ENCODE measurements around the gene LSM14A.
"Not testable (repeated sequence)": the region's sequence is repeated elsewhere in the genome, so short reads cannot be mapped to it uniquely, and the experiment has no call there.

The LSM14A gene

DNA sequence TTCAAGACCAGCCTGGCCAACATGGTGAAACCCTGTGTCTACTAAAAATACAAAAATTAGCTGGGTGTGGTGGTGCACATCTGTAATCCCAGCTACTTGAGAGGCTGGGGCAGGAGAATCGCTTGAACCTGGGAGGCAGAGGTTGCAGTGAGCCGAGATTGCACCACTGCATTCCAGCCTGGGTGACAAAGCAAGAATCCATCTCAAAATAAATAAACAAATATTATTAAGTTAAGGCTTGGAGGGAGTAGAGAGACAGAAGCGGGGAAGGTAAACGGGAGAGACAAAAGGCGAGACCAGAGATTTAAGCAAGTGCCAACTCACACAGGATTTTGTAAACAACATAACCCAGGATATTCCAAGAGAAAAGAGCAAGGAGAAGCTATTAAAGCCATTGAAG, 12.8 kb upstream of the LSM14A start:
- not testable (repeated sequence) for DNase-seq

DNA sequence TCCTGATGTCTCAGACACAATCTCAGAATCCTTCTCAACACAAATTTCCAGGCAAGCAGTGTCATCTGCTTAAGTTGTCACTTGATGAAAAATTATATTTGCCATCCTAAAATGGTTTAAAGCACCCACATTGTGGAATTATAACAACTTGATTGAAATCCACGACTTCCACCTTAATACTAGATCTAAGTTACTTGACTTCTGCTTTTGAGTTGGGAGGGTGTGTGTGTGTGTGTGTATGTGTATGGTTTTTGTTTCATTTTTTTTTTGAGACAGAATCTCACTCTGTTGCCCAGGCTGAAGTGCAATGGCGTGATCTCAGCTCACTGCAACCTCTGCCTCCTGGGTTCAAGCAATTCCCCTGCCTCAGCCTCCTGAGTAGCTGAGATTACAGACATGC, 10.4 kb upstream of the LSM14A start:
- DNase-seq = not testable (repeated sequence)

DNA sequence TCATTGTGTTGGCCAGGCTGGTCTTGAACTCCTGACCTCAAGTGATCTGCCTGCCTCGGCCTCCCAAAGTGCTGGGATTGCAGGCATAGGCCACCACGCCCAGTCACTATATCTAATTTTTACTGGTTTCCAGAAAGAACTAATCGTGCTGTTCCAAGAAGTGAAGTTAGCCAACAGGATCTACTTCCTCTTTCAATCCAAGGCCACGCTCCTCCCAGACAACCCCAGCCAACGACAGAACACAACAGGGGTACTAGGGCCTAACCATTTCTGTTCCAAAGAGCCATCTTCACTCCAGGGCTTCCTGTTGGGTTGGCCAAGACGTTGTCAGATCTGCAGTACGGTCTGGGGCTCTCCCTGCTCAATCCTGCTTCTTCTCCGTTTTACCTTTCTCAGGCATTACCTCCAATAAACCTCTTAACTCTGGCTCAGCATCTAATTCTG, 7.0 kb upstream of the LSM14A start:
- DNase-seq = no peak

DNA sequence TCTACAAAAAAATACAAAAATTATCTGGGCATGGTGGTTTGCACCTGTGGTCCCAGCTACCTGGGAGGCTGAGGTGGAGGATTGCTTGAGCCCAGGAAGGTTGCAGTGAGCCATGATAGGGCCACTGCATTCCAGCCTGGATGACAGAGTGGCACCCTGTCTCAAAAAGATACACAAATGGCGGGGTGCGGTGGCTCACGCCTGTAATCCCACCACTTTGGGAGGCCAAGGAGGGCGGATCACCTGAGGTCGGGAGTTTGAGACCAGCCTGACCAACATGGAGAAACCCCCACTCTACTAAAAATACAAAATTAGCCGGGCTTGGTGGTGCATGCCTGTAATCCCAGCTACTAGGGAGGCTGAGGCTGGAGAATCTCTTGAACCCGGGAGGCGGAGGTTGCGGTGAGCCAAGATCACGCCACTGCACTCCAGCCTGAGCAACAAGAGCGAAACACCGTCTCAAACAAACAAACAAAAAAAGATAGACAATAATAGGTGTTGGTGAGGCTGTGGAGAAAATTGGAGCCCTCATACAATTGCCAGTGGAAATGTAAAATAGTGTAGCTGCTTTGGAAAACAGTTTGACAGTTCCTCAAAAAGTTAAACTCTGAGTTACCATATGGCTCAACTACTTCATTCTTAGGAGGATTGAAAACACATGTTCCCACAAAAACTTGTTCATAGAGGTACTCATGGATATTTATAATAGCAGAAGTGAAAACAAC, 2.7 kb upstream of the LSM14A start:
- DNase-seq = not testable (repeated sequence)

DNA sequence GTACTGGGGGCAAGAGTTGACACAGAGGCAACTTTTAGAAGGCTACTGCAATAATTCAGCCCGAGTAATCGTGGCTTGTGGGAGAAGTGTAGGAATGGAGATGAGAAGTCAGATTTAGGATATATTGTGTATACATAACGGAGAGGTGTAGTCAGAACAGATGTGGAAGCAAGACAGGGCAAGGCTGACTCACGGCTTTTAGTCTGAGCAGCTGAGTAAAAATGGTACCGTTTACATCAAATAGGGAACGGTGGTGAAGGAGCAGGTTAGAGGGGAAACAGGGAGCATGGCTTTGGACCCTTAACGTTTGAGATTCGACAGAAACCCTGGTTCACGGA, 796 bp upstream of the LSM14A start:
- no peak for DNase-seq

DNA sequence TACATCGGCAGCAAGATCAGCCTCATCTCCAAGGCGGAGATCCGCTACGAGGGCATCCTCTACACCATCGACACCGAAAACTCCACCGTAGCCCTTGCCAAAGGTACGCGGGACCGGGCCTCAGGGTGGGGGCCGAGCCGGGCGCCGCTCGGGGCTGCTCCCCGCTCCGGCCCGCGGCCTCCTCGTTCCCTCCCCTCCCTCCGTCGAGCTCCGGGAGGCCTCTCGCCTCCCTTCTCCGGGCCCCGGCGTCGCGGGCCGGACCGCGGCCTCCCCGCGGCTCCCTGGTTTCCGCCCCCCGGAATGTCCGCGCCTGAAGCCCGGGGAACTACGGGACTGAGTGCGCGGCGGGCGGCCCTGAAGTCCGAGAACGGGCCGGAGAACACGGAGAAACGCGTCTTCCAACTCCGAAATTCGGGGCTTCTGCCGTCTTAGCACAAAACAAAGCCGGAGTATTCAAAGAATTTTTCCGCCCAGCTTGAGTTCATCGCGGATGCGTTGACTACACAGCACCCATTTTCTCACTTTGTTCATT, 423 bp downstream of the LSM14A start:
- DNase-seq = no peak

DNA sequence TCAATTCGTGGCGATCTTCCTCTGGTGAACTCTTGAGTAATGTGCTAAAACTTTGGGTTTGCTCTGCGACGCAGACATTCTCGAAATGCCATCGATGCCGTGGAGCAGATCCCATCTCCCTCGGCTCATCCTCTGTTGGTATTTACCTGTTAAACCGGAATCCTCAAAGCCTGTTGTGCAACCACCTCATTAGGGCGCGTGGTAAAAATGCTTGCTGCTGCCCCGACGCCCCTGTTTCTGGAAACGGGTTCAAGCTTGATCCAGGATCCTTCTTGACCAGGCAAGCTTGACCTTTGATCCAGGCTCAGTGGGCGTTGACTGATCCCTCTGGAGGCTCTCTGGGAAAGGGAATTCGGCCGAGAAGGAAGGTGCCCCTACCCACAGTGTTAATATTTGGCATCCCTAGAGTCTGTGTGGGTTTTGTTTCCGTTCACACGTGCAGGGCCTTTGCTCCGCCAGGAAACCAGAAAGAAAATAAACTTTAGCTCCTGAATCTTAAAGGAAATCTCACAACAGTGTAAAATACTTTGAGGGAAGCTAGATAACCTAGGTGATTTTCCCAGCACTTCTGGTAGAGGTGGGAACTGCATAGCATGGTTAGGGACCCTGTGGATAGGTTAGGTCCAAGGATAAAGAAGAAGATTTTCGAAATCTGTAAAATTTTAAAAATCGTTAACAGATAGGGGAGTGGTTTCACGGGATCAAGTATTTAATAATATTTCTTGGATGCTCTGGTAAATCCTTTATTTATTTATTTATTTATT, 1.1 kb downstream of the LSM14A start:
- DNase-seq = no peak

DNA sequence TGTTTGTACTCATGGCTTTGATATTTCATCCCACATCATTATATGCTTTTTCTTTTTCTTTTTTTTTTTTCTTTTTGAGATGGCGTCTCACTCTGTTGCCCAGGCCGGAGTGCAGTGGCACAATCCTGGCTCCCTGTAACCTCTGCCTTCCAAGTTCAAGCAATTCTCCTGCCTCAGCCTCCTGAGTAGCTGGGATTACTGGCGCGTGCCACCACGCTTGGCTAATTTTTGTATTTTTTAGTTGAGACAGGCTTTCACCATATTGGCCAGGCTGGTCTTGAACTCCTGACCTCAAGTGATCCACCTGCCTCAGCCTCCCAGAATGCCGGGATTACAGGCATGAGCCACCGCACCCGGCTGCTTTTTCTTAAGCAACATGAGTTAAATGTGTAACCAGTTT, 2.9 kb downstream of the LSM14A start:
- not testable (repeated sequence) for DNase-seq

DNA sequence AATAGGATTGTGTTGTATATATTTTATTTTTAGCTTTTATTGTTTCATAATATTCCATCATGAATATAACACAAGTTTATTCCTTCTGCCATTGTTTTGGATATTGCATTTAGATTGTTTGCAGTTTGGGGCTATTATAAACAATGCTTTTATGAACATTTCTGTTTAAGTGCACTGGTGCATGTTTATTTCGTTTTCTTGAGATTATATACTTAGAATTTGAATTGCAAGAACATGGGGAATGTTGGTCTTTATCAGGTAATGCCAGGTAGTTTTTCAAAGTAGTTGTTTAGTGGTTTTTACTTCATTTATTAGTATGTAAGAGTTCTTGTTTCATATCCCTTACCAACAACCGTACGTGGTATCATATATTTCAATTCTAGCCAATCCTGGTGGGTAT, 4.3 kb downstream of the LSM14A start:
- no peak for DNase-seq

DNA sequence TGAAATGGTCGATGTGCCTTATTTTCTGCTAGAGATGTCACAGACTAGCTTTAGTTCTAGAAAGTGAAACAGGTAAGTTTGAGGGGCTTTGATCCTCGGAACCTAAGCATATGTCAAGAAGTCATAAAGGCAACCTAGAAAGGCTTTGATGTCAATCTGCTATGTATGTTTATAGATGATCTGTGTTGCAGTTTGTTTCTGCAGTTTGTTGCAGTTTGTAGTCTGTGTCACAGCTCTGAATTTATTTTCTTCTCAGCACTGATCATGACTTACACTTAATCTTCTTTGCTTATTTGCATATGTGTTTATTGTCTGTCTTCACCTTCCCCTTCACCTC, 5.9 kb downstream of the LSM14A start:
- DNase-seq = no peak

DNA sequence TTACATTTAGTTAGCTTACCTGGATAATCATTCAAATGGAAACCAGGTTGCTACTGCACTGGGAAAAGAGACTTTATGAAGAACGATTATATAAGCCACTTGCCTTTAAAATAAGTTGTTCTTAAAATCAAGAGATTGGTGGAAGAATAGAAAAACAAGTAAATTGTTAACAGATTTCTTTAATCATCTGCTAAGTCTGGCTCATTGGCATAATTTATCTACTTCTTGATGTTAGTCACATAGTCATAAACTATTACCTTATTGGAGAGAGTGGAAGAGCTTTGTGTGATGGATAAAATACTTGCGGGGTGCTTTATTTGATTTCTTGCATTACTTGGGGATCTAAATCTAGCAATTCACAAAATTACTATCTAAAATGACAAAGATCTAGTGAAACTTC, 6.8 kb downstream of the LSM14A start:
- no peak for DNase-seq

DNA sequence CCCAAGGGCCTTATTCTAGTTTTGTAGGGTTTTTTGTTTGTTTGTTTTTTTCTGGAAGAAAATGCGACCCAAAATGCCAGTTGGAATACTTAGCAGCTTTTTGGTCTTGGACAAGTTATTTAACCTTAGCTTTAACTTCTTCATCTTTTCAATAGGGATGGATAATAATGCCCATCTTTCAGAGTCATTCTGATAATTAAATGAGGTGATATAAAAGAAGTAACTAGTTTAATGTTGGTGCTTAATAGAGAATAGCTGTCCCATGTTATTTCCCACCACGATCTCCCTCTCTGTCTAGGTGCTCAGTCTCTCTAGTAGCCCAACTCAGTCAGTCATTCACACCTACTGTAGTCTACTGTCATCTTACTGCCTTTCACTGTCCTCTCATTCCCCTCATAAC, 8.0 kb downstream of the LSM14A start:
- DNase-seq = no peak

DNA sequence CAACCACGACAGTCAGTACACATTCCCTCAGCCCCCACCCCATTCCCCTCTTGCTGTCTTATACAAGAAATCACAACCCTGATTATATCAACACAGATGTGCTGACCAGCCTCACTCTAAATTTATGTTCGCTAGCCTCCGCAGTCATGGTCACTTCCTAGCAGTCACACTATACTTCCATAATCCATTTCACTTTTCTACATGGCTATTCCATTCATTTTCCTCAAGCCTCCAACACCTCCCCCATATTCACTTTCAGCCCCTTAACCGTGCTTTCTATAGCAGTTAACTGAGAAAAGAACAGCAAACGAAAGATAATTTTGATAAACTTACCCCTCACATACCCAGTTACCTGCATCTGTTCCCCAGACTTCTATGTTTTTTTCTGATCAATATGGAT, 8.4 kb downstream of the LSM14A start:
- no peak for DNase-seq

DNA sequence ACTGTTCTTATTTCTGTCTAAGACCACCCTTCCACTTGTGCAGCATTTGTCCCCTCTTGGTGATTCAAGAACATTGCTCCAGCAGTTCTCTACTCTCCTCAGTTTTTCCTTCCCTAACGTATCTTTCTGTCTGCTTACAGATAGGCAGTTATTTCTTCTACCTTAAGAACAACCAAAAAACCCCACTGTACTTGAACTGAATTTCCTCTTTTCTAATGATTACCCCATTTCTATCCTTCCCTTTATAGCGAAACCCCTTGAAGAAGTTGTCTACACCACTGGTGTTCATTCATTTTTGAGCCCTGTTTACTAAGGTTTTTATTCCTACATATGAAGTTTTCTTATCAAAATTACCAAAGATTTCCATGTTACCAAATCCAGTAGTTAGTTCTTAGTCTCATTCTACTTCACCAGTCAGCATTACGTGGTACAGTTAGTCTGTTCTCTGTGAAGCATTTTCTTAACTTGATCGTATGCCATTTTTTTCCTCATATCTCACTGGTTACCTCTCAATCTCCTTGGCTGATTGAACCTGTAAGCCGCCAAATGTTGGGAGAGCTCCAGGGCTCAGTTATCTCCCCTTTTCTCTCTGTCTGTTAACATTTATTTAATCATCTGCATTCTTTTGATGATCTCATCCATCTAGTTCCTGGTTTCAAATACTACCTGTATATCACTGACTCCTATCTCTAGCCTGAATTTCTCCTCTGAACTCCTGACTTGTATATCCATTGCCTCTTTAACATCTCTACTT, 9.0 kb downstream of the LSM14A start:
- no peak for DNase-seq

DNA sequence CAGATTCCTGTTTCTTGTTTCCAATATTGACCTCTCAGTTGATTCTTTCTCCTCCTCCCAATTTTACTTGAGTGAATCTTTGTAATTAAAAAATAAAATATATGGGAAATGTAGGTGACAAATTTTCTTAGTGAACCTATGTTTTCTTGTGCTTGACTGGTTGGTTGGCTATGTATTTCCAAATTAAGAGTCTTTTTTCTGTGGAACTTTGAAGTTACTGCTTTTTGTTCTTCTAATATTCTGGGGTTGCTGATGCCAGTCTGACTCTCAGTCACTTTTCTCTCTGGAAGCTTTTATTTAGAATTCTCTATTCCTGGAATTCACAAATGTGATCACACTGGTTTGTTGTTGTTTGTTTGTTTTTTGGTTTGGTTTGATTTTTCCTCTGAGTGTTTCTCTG, 9.8 kb downstream of the LSM14A start:
- no peak for DNase-seq

DNA sequence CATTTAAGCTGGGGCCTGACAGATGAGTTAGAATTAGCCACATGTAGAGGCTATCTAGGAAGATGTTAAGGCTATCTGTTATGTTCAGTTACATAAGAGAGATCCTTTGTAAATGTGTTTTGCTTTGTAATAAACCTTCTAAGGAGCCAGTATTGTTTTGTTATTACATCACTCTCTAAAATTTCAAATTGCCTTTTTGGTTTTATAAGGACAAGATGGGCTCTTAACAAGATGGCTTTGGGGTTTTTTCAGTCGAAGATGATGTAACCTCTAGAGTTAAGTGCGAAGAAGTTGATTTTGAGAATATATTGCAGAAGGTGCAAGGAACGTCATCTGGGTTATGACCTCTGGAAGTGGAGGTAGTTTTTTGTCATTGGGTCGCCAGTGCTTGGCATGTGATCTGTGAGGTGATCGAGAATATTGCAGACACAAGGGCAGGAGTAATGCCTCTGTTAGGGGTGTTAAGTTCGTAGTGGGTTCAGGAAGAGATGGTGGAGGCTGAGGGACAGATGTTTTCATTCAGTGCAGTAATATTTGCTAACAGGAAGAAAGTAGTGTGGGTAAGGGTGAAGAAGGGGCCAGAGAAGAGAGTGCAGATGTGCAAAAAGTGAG, 12.7 kb downstream of the LSM14A start:
- DNase-seq = no peak

DNA sequence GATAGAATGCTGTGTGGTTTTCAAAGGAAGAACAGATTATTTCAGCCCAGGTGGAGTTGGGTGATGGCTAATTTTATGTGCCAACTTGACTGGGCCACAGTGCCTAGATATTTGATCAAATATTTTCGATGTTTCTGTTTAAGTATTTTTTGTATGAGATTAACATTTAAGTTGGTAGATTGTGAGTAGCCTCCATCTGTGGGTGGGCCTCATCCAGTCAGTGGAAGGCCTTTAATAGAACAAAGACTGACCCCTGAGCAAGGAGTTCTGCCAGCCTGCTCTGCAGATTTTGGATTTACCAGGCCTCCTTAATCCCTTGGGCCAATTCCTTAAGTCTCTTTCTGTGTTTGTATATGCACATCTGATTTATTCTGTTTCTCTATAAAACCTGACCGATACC, 13.9 kb downstream of the LSM14A start:
- no peak for DNase-seq

DNA sequence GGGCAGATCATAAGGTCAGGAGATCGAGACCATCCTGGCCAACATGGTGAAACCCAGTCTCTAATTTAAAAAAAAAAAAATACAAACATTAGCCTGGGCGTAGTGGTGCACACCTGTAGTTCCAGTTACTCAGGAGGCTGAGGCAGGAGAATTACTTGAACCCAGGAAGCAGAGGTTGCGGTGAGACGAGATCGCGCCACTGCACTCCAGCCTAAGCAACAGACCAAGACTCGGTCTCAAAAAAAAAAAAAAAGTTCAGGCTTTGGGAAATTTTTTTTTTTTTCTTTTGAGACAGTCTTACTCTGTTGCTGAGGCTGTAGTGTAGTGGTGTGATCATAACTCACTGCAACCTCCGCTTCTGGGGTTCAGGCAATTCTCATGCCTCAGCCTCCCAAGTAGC, 14.7 kb downstream of the LSM14A start:
- no peak for DNase-seq

DNA sequence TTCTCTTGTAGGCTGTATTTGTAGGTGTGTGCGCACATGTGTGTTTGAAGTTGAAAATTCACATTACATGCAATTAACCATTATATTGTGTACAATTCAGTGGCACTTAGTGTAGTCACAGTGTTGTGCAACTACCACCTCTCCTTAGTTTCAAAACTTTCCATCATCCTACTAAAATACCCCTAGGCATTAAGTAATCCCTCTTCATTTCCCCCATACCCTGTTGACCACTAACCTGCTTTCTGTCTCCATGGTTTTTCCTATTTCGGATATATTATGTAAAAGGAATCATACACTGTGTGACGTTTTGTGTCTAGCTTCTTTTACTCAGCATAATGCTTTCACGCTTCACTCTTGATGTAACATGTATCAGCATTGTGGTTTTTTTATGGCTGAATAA, 16.1 kb downstream of the LSM14A start:
- no peak for DNase-seq

DNA sequence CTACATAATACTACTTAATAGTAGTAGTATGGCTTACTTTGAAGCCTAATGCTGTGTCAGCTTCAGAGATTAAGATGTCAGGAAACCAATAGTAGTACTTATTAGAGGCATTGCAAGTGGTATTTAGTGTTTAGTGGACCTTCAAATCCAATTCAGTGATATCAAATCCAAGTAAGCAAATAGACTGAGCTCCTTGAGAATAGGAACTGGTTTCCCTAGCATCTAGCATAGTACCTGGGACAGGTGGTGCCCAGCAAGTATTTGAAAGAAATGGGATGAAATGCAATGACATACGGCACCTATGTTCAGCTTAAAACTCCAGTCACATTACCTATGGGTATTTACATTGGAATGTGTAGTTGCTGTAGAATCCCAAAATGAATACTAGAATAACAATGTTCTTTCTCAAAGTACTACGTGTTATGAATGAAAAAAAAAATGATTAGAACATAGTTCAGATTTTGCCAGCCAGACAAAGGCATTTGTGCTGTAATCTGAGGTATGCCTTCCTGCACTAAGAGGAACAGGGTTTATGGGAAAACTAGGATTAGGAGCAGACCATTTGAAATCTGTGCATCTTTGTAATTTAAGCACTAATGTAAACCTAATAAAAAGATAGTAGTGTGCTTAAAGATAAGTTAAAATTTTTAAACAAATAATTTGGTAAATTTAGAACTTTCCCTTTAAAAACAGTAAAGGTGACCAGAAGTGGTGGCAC, 17.1 kb downstream of the LSM14A start:
- DNase-seq = no peak

DNA sequence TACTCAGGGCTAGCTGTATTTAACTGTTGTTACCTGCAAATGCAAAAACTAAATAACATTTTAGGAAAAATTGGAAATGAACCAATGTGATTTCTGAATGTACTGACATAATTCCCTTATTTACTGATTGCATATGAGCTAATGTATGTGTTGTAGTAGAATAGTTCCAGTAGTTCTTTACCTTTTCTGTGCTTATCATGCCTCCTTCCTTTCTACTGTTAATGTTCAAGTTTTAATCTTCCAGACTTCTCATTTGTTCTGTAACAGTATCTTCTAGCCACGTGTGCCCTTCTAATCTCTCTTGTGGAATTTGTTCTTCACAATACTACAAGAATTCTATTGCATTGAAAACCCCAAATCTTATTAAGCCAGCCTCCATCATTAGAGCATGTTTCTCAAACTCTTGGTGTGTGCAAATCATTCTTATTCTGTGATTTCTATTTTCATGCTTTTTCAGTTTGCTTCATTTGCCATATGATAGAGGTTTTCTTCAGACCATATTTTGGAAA, 17.7 kb downstream of the LSM14A start:
- DNase-seq = no peak

DNA sequence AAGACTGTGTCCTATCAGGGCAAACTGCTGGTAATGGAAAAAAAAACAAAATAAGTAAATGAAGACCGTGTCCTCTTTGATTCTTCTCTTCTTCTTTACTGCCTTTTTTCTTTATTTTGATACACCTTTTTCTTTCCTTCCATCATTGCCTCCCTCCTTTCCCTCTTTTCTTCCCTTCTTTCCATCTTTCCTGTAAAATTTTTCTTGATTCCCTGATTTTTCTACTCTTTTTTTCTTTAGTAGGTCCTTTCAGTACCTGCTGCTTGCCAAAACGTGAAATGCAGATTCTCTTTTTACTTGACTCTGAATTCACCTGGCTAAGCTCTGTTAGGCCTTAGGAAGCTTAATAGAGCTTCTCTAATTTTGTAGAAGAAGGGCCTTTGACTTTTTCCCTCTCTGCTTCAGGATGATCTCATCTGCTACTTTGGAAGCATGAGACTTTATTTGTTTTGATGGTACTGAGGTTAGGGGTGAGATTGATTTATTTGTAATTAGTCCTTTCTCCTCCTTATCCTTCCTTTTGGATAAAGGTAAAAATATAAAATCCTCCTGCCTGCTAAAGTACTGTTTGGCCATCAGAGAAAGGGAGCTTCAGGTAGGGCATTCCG, 19.2 kb downstream of the LSM14A start:
- DNase-seq = no peak

Data from NCI-H524 treated with DMSO at 0.1 percent for 48 hours (cell line).